CD4-positive, alpha-beta T cell treated with Interleukin-10 for 1 hour (primary cell): ENCODE data around the gene PPIF.

Source experiments
- DNase-seq: peaks from one replicate; pipeline ENCODE4 v3.0.0-alpha.2; 2020

Gene PPIF

GRCh38 chr10:79313911-79314439 is 33.3 kb upstream of the PPIF start:
- DNase-seq: no peak

GRCh38 chr10:79314761-79315601 is 32.3 kb upstream of the PPIF start:
- no peak for DNase-seq

- no peak for DNase-seq
Measured at GRCh38 chr10:79315602-79315920, 31.7 kb upstream of the PPIF start.

GRCh38 chr10:79316671-79317431 is 30.4 kb upstream of the PPIF start:
- DNase-seq: peak; percentile 18

- DNase-seq: no peak
Measured at GRCh38 chr10:79318369-79318768, 28.9 kb upstream of the PPIF start.

GRCh38 chr10:79319115-79319771 is 28.0 kb upstream of the PPIF start:
- no peak for DNase-seq

- no peak for DNase-seq
Measured at GRCh38 chr10:79320316-79320715, 27.0 kb upstream of the PPIF start.

- DNase-seq: no peak
Measured at GRCh38 chr10:79320820-79321493, 26.3 kb upstream of the PPIF start.

GRCh38 chr10:79321494-79321882 is 25.8 kb upstream of the PPIF start:
- no peak for DNase-seq

GRCh38 chr10:79321951-79322350 is 25.3 kb upstream of the PPIF start:
- DNase-seq: no peak

- peak; percentile 82 for DNase-seq
Measured at GRCh38 chr10:79322616-79323543, 24.4 kb upstream of the PPIF start.

GRCh38 chr10:79323602-79324001 is 23.7 kb upstream of the PPIF start:
- DNase-seq: no peak

- no peak for DNase-seq
Measured at GRCh38 chr10:79324032-79324695, 23.1 kb upstream of the PPIF start.

GRCh38 chr10:79326361-79327089 is 20.7 kb upstream of the PPIF start:
- DNase-seq: no peak

- DNase-seq: no peak
Measured at GRCh38 chr10:79327090-79327457, 20.2 kb upstream of the PPIF start.

GRCh38 chr10:79328147-79328701 is 19.0 kb upstream of the PPIF start:
- DNase-seq: no peak

GRCh38 chr10:79328737-79329504 is 18.3 kb upstream of the PPIF start:
- DNase-seq: no peak

GRCh38 chr10:79329529-79329928 is 17.7 kb upstream of the PPIF start:
- DNase-seq: no peak

GRCh38 chr10:79331226-79331625 is 16.0 kb upstream of the PPIF start:
- DNase-seq: no peak

GRCh38 chr10:79331709-79332108 is 15.6 kb upstream of the PPIF start:
- DNase-seq: peak; percentile 80
